ENCODE data around the gene NCOA3.

DNA sequence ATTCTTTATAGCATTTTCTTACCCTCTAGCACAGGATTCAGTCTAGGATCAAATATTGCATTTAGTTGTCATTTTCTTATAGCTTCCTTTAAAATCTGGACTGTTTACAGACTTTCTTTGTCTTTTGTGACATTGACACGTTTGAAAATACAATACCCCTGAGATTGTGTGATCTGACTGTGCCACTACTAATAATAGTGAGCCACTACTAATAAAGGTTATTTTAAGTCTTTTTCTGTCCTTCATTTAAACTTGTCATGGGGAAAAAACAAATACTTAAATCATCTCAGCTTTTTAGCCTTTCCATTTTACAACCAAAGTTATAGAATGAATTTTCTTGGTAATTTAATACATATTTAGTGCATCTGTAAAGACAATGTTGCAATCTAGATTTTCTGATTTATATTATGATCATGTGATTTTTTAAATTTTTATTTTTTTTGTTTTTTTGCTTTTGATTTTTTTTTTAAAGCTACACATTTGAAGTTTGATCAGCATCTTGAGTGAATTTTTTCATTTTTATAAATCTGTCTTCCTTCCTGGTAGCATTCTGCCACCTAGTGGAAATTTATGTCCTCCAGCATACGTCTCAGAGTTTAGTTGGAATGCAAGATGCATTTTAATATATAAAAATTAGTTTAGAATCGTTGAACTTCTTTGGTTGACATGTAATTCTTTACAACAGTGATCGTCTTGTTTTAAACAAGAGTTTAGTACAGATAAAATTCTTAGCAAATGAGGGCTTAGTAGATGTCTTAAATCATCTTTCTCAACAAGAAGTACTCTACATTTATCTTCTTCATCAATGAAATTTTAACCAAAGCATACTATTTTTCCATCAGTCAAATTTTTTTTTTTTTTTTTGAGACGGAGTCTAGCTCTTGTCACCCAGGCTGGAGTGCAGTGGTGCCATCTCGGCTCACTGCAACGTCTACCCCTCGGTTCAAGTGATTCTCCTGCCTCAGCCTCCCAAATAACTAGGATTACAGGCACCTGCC lies 119.4 kb downstream of the NCOA3 start:
- TF ChIP-seq, protein P1, sequence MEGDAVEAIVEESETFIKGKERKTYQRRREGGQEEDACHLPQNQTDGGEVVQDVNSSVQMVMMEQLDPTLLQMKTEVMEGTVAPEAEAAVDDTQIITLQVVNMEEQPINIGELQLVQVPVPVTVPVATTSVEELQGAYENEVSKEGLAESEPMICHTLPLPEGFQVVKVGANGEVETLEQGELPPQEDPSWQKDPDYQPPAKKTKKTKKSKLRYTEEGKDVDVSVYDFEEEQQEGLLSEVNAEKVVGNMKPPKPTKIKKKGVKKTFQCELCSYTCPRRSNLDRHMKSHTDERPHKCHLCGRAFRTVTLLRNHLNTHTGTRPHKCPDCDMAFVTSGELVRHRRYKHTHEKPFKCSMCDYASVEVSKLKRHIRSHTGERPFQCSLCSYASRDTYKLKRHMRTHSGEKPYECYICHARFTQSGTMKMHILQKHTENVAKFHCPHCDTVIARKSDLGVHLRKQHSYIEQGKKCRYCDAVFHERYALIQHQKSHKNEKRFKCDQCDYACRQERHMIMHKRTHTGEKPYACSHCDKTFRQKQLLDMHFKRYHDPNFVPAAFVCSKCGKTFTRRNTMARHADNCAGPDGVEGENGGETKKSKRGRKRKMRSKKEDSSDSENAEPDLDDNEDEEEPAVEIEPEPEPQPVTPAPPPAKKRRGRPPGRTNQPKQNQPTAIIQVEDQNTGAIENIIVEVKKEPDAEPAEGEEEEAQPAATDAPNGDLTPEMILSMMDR (conservative IDR thresholded peaks at IDR 0.05; ENCODE audit: low read depth in 2 of 2): peak; percentile 69 to 96
- no peak for TF ChIP-seq REST (IDR thresholded peaks at IDR 0.05; ENCODE audit: unreplicated experiment)
- no peak for TF ChIP-seq EZH2 (IDR thresholded peaks at IDR 0.05; ENCODE audit: low read depth, unreplicated experiment)
- TF ChIP-seq POLR2AphosphoS5 (IDR thresholded peaks at IDR 0.05; ENCODE audit: low read depth): no peak

All from GM23338 (cell line).